ENCODE data around the gene MAPKAPK5.
A peak's percentile ranks its signal among the peaks of the same experiment; 100 is the strongest.

Gene MAPKAPK5

GRCh38 chr12:111846016-111846415 lies 4.0 kb downstream of the MAPKAPK5 start:
- DNase-seq (ENCODE audit: low spot score in 2 of 2) (no peak), ATAC-seq (no peak)
- no peak overlapping the region for H3K27ac Mint-ChIP-seq
- H3K4me3 Mint-ChIP-seq: no peak overlapping the region
- no peaks in the 10 kb centered on the region for H3K9me3 Mint-ChIP-seq
- peaks cover 77% of the 10 kb centered on the region for H3K36me3 Mint-ChIP-seq
- H3K4me1 Mint-ChIP-seq: peaks cover 33% of the 10 kb centered on the region

GRCh38 chr12:111850526-111850925 lies 8.5 kb downstream of the MAPKAPK5 start:
- no peak overlapping the region for H3K27ac Mint-ChIP-seq

GRCh38 chr12:111858186-111858585 lies 16.2 kb downstream of the MAPKAPK5 start:
- Mint-ChIP-seq H3K4me1 (peaks cover 24% of the 10 kb centered on the region), H3K4me3 (no peak overlapping the region), H3K9me3 (no peaks in the 10 kb centered on the region), H3K36me3 (peaks cover 41% of the 10 kb centered on the region), H3K27ac (peak overlapping the region; percentile 7)
- ATAC-seq (no peak), DNase-seq (ENCODE audit: low spot score in 2 of 2) (no peak)

More at GRCh38 chr12:111850526-111850925, 8.5 kb downstream of the MAPKAPK5 start:
- peaks cover 25% of the 10 kb centered on the region for H3K4me1 Mint-ChIP-seq
- H3K9me3 Mint-ChIP-seq: no peaks in the 10 kb centered on the region
- ATAC-seq (no peak), DNase-seq (ENCODE audit: low spot score in 2 of 2) (no peak)
- peaks cover 61% of the 10 kb centered on the region for H3K36me3 Mint-ChIP-seq
- no peak overlapping the region for H3K4me3 Mint-ChIP-seq

- DNase-seq (ENCODE audit: low spot score in 2 of 2) (no peak), ATAC-seq (no peak)
- H3K4me1 Mint-ChIP-seq: peaks cover 24% of the 10 kb centered on the region
- no peak overlapping the region for H3K4me3 Mint-ChIP-seq
- H3K9me3 Mint-ChIP-seq: no peaks in the 10 kb centered on the region
- H3K36me3 Mint-ChIP-seq: peaks cover 45% of the 10 kb centered on the region
- H3K27ac Mint-ChIP-seq: no peak overlapping the region
These were observed 16.8 kb downstream of the MAPKAPK5 start for GRCh38 chr12:111858778-111859177.

GRCh38 chr12:111864913-111865312 lies 22.9 kb downstream of the MAPKAPK5 start:
- H3K27ac Mint-ChIP-seq: no peak overlapping the region
- ATAC-seq (no peak), DNase-seq (ENCODE audit: low spot score in 2 of 2) (no peak)
- H3K9me3 Mint-ChIP-seq: no peaks in the 10 kb centered on the region
- peaks cover 65% of the 10 kb centered on the region for H3K36me3 Mint-ChIP-seq
- H3K4me3 Mint-ChIP-seq: no peak overlapping the region
- H3K4me1 Mint-ChIP-seq: no peaks in the 10 kb centered on the region

GRCh38 chr12:111867531-111867930 lies 25.5 kb downstream of the MAPKAPK5 start:
- Mint-ChIP-seq H3K36me3 (peaks cover 83% of the 10 kb centered on the region), H3K27ac (no peak overlapping the region), H3K9me3 (no peaks in the 10 kb centered on the region), H3K4me3 (no peak overlapping the region), H3K4me1 (no peaks in the 10 kb centered on the region)
- DNase-seq (ENCODE audit: low spot score in 2 of 2): no peak
- no peak for ATAC-seq

- Mint-ChIP-seq H3K27ac (peak overlapping the region; percentile 83), H3K36me3 (peaks cover 91% of the 10 kb centered on the region), H3K9me3 (no peaks in the 10 kb centered on the region), H3K4me1 (no peaks in the 10 kb centered on the region), H3K4me3 (no peak overlapping the region)
- DNase-seq (ENCODE audit: low spot score in 2 of 2) (no peak), ATAC-seq (no peak)
These were observed 26.9 kb downstream of the MAPKAPK5 start for GRCh38 chr12:111868676-111869588.

GRCh38 chr12:111869671-111870070 lies 27.6 kb downstream of the MAPKAPK5 start:
- ATAC-seq (no peak), DNase-seq (ENCODE audit: low spot score in 2 of 2) (no peak)
- Mint-ChIP-seq H3K9me3 (no peaks in the 10 kb centered on the region), H3K4me3 (no peak overlapping the region), H3K27ac (no peak overlapping the region), H3K4me1 (no peaks in the 10 kb centered on the region), H3K36me3 (peaks cover 98% of the 10 kb centered on the region)

GRCh38 chr12:111870216-111870615 lies 28.2 kb downstream of the MAPKAPK5 start:
- ATAC-seq (no peak), DNase-seq (ENCODE audit: low spot score in 2 of 2) (no peak)
- H3K9me3 Mint-ChIP-seq: no peaks in the 10 kb centered on the region
- H3K36me3 Mint-ChIP-seq: peaks cover 100% of the 10 kb centered on the region
- no peak overlapping the region for H3K27ac Mint-ChIP-seq
- no peaks in the 10 kb centered on the region for H3K4me1 Mint-ChIP-seq
- H3K4me3 Mint-ChIP-seq: no peak overlapping the region

GRCh38 chr12:111870706-111871105 lies 28.7 kb downstream of the MAPKAPK5 start:
- no peak for ATAC-seq
- no peak overlapping the region for H3K27ac Mint-ChIP-seq

GRCh38 chr12:111873113-111873512 lies 31.1 kb downstream of the MAPKAPK5 start:
- ATAC-seq: no peak
- Mint-ChIP-seq H3K36me3 (peaks cover 100% of the 10 kb centered on the region), H3K27ac (no peak overlapping the region), H3K4me3 (no peak overlapping the region), H3K4me1 (no peaks in the 10 kb centered on the region), H3K9me3 (no peaks in the 10 kb centered on the region)
- no peak for DNase-seq (ENCODE audit: low spot score in 2 of 2)

More at GRCh38 chr12:111870706-111871105, 28.7 kb downstream of the MAPKAPK5 start:
- no peak overlapping the region for H3K4me3 Mint-ChIP-seq
- no peak for DNase-seq (ENCODE audit: low spot score in 2 of 2)
- no peaks in the 10 kb centered on the region for H3K9me3 Mint-ChIP-seq
- peaks cover 100% of the 10 kb centered on the region for H3K36me3 Mint-ChIP-seq
- H3K4me1 Mint-ChIP-seq: no peaks in the 10 kb centered on the region

GRCh38 chr12:111881716-111882115 lies 39.7 kb downstream of the MAPKAPK5 start:
- no peak overlapping the region for H3K27ac Mint-ChIP-seq
- no peak overlapping the region for H3K4me3 Mint-ChIP-seq
- H3K4me1 Mint-ChIP-seq: no peaks in the 10 kb centered on the region
- no peaks in the 10 kb centered on the region for H3K9me3 Mint-ChIP-seq
- DNase-seq (ENCODE audit: low spot score in 2 of 2): no peak
- ATAC-seq: no peak
- peaks cover 100% of the 10 kb centered on the region for H3K36me3 Mint-ChIP-seq

GRCh38 chr12:111886662-111887545 lies 44.9 kb downstream of the MAPKAPK5 start:
- DNase-seq (ENCODE audit: low spot score in 2 of 2): no peak
- Mint-ChIP-seq H3K4me1 (no peaks in the 10 kb centered on the region), H3K36me3 (peaks cover 99% of the 10 kb centered on the region), H3K9me3 (no peaks in the 10 kb centered on the region), H3K4me3 (no peak overlapping the region), H3K27ac (peak overlapping the region; percentile 21)
- ATAC-seq: no peak

- no peak for DNase-seq (ENCODE audit: low spot score in 2 of 2)
- H3K36me3 Mint-ChIP-seq: peaks cover 99% of the 10 kb centered on the region
These were observed 46.1 kb downstream of the MAPKAPK5 start for GRCh38 chr12:111887926-111888745.

GRCh38 chr12:111893287-111893686 lies 51.3 kb downstream of the MAPKAPK5 start:
- Mint-ChIP-seq H3K4me1 (no peaks in the 10 kb centered on the region), H3K27ac (no peak overlapping the region), H3K36me3 (peaks cover 89% of the 10 kb centered on the region), H3K4me3 (no peak overlapping the region), H3K9me3 (no peaks in the 10 kb centered on the region)
- ATAC-seq (no peak), DNase-seq (ENCODE audit: low spot score in 2 of 2) (no peak)

More at GRCh38 chr12:111887926-111888745, 46.1 kb downstream of the MAPKAPK5 start:
- ATAC-seq: no peak
- Mint-ChIP-seq H3K9me3 (no peaks in the 10 kb centered on the region), H3K27ac (peak overlapping the region; percentile 26), H3K4me1 (no peaks in the 10 kb centered on the region), H3K4me3 (no peak overlapping the region)

Measured in stimulated activated effector memory CD8-positive, alpha-beta T cell treated with anti-CD3 and anti-CD28 coated beads, Interleukin-12 subunit alpha, Interleukin-12 subunit beta, amount 100 ng/mL, for 72 hours (primary cell).